ENCODE measurements around the gene VPS72.
"Not testable (repeated sequence)": the region's sequence is repeated elsewhere in the genome, so short reads cannot be mapped to it uniquely, and the experiment has no call there.

The VPS72 gene, protein sequence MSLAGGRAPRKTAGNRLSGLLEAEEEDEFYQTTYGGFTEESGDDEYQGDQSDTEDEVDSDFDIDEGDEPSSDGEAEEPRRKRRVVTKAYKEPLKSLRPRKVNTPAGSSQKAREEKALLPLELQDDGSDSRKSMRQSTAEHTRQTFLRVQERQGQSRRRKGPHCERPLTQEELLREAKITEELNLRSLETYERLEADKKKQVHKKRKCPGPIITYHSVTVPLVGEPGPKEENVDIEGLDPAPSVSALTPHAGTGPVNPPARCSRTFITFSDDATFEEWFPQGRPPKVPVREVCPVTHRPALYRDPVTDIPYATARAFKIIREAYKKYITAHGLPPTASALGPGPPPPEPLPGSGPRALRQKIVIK
- total RNA-seq, result 48.2 to 60.6 reads per million in 2 experiments

DNA sequence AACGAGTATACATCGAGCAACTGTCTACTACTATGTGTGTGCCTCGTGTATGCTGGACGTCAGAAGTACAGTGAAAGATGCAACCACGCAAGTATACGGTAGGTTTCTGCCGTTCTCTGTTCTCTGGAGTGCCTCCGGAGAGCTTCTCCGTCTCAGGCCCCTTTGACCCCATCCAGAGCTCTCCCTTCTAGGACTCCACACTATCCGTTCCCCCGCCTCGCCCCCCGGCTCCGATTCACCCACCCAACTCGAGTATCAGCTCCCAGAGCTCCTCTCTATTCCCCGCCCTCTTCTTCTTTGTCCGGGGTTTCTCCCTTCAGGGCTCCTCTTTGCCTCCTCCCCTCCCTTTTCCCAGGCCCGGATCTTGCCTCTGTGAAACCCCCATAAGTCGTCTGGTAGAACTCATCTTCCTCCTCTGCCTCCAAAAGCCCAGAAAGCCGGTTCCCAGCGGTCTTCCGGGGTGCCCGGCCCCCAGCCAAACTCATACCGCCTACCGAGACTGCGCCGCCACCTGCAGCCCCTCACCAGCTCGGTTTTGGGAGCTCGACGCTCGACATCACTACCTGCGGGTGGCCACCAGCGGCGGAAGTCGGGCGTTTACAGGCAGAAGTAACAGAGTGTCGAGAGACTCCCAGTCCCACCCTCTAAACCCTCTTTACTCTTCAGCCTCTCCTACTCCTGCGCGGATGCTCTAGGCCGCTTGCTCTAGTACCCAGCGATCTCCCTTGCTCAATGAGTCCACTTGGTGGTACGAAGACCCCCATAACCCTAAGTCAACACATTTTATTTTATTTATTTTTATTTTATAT lies at the start of gene VPS72:
VPS72 (minus strand) TSS at position 561 of the 809 bp plus-strand sequence; CDS start at position 485, 76 bp downstream.
- DNase-seq (ENCODE audit: low read depth), result peak; percentile 82

DNA sequence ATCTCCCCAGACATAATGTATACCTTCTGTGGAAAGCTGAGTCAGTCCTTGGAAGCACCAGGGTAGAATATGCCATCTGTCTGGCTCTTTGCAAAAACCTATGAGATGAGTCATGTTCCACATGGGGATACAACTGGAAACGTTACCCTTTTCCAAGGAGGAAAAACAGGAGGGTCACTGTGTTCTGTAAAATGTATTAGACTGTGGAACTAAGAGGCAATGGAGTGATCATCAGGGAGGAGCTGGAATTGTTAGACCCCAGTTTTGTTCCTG lies 48.4 kb upstream of the VPS72 start:
- DNase-seq (ENCODE audit: low read depth), result no peak

DNA sequence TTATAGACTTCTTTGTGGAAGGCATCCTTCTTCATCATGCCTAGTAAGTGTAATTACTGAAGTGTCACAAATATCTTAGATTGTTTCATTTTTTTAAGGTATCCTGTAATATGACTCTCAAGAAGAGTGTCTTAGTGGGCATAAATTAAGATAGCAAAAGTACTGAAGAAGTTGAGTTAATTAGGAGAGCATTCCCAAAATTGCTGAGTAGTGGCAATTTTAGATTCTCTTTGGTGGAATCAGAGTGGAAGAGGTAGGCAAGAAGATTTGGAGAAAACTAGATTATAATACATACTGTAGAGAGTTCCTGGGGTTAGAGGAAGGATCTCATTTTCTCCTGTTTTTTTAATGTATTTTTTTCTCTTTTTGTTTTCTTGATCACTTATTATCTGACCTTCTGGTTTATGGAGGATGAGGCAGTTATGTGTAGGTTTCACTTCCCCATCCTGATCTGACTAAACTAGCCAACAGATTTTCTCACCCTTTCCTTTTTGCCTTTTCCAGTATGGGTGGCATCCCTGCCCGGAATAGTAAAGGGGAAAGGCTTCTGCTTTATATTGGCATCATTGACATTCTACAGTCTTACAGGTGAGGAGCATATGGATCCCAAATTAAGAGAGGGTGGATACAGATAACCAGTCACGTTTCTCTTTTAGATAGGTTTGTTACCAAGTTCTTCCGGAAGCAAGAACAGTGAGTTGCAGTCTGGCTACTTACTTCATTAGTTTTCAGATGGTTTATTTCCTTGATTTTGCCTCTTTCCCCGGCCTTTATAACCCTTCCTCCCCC lies 47.9 kb upstream of the VPS72 start:
- DNase-seq (ENCODE audit: low read depth), result no peak

DNA sequence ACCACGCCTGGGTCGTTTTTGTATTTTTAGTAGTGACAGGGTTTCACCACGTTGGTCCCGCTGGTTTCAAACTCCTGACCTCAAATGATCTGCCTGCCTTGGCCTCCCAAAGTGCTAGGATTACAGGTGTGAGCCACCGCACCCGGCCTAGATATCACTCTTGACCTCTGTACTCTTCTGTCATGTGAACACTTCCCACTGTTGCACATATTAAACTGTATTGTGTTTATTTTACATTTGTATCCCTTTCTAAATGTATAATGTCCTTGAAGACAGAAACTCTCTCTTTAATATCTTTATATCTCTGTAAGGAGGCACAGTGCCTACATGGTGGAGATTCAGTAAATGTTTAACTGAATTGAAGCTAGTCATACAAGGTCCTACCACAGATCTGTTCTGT lies 45.2 kb upstream of the VPS72 start:
- DNase-seq (ENCODE audit: low read depth), result no peak

DNA sequence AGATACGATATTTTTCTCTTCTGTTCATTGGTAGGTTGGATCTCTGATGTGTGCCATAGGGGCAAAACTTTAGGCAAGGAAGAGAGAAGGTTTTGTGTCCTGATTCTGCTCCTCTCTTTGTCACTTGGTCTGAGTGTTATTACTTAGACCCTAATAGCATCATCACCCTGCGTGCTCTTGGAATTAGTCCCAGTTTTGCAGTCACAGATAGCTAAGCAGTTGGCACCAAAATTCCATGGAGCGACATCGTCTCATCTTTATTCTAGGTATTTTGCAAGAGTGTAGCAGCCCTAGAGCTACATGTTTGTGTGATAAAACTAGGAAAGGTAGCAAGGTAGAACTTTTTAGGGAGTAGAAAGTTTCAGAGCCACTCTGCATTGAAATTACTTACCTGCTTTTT lies 32.1 kb upstream of the VPS72 start:
- no peak for DNase-seq (ENCODE audit: low read depth)

DNA sequence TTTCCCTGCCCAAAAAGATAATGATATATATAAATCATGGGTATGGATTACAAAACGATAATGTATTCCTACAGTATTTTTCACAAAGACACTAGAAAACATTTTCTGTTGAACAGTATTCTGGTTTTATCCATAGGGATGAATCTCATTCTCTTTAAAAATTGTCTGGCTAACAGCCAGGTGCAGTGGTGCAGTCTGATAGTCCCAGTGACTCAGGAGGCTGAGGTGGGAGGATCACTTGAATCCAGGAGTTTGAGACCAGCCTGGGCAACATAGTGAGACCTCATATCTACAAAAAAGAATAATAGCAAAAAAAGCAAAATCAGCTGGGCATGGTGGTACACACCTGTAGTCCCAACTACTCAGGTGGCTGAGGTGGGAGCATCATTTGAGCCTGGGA lies 31.6 kb upstream of the VPS72 start:
- no peak for DNase-seq (ENCODE audit: low read depth)

DNA sequence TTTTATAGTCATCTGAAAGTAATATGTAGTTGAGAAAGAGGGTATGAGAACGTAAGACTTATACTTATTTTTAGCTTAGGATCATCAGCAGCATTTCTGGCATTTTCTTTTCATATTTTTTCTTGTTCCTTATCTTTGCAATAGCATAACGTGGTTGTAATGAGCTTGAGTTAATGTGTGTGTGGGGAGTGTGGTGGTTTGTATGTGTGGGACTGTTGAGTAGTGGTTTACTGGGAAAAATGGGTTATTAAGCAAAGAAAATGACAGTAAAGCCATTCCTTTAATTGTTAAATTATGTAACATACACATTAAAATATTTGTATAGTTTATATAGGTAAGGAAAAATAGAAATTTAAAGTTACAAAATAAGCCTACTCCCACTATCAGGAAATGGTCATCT lies 23.6 kb upstream of the VPS72 start:
- no peak for DNase-seq (ENCODE audit: low read depth)

DNA sequence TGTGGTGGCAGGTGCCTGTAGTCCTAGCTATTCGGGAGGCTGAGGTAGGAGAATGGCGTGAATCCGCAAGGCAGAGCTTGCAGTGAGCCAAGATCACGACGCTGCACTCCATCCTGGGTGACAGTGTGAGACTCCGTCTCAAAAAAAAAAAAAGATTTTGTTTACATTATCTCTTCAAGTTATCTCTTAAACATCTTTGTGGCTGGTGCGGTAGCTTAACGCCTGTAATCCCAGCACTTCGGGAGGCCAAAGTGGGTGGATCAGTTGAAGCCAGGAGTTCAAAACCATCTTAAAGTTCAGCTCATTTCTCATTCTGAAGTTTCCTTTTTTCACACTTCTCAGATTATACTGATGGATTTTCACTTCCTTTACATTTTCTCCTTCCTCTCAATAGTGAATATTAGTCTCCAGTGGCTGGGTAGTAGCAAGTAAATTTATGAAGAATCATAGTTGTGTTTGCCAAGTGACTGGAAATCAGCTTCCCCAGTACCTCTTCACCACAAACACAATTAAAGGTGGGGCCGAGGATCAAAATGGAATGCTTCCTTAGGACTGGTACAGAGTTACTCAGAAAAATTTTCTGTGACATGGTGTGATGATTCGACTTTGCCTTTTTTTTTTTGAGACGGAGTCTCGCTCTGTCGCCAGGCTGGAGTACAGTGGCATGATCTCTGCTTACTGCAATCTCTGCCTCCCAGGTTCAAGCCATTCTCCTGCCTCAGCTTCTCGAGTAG lies 22.1 kb upstream of the VPS72 start:
- DNase-seq (ENCODE audit: low read depth), result no peak

DNA sequence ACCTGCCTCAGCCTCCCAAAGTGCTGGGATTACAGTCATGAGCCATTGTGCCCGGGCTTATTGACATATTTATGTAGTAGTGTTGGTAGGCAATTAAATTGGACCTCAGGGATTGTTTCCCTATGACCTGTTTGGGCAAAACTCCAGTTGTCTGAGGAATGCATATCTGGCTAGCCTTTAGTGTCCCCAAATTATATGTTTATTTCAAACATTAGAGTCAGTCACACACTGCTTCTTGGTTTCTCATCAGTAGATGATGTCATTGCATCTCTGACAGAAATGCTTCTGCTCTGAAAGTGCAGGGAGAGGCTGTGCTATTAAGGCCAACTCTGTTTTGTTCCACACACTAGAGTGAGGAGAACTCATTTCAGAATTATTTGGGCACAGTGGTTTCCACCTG lies 20.8 kb upstream of the VPS72 start:
- DNase-seq (ENCODE audit: low read depth), result no peak

DNA sequence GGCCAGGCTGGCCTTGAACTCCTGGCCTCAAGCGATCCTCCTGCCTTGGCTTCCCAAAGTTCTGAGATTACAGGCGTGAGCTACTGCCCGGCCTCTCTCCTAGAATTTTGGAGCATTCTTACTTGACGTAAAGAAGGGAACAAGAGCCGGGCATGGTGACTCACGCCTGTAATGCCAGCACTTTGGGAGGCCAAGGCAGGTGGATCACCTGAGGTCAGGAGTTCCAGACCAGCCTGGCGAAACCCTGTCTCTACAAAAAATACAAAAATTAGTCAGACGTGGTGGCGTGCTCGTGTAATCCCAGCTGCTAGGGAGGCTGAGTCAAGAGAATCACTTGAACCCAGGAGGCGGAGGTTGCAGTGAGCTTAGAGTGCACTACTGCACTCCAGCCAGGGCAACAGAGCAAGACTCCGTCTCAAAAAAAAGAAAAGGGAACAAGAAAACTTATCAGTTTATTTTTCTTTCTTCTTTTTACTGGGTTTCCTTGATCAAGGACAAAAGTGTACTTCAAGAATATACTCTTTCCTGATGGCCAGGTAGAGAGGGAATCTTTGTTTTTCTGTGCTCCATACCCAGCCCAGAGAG lies 15.5 kb upstream of the VPS72 start:
- DNase-seq (ENCODE audit: low read depth), result not testable (repeated sequence)

DNA sequence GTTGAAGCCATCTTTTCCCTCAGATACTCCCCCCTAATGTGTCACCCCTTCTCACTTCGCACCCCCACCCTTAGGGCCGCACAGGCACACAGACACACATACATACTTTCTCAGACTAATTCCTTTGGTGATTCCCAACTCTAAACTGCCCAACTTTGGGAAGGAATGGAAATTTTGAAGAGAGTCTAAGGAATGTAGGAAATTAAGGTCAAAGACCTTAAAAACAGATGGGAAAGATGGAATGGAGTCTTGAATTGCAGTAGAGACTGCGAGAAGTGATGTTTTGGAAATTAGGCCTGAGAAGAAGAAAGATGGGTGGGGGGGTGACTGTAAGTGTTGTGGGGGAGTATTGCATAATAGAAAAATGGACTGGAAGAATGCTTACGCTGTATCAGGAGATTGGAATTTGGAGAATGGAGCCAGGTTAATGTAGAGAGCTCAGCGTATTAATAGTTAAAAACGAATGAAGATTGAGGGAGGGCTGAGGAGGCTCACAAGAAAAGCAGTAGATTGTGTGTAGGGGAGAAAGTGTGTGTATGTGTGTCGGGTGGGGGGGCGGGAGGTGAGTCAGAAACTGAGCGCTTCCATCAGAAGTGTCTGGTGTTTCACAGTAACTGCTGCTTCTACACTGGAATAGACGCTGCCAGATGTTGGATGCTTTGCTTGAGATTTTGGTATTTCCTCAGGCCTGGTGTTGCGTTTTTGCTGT lies 10.0 kb upstream of the VPS72 start:
- no peak for DNase-seq (ENCODE audit: low read depth)

DNA sequence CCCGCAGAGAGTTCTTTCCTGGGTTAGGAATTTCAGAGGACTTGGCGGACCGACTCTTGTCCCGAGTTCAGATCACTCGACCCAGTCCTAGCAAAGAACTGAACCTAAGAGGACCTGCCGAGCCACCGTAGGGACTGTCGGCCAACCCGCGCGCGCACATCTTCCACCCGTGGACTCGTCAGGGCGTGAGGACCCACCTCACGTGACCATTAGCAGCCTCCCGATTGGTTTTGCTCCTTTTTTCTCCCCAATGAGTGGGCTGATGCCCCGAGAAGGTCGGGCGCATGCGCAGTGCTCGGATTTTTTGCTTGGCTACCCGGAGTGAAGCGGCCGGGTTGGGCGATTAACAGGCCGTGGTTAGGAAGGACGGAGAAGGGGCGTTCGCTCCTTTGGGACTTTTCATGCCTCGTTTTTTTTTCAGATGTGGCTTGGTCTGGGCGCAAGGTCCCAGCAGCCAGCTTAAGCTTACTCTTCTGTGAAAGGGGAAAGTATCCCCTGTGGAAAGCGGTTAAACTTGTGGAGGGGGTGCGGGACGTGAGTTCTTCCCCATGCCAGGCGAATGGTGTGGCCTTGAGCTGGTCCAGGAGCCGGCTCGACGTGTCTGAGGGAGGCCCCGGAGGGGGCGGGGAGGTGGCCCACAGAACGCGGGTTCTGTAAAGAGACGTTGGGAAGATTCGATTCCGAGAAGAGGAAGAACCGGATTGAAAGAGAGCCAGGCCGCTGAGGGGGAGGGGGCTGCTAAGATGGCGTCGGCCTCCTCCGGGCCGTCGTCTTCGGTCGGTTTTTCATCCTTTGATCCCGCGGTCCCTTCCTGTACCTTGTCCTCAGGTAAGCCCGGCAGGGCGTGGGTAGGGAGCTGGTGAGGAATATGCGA lies 8.5 kb upstream of the VPS72 start, which contains the start of gene PIP5K1A:
PIP5K1A (plus strand) TSS at position 299 of the 874 bp plus-strand sequence; CDS start at position 744, 445 bp downstream.
- DNase-seq (ENCODE audit: low read depth), result peak; percentile 99

DNA sequence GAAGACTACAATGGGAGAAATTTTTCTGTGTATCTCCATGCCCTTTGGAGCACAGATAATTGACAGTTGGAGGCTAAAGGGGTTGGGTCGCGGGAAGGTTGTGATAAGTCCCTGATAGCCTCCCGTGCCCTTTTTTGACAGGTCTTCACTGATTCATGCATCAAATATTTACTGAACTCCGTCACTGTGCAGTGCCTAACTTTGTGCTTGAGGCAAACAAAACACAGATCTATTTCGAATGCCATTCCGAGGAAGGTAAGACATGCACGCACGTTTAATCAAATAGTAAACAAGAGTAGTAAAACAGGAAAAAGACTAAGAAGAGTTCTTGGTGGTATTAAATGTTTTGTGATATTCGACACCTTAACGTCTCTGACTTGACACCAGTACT lies 7.9 kb upstream of the VPS72 start:
- DNase-seq (ENCODE audit: low read depth), result no peak

DNA sequence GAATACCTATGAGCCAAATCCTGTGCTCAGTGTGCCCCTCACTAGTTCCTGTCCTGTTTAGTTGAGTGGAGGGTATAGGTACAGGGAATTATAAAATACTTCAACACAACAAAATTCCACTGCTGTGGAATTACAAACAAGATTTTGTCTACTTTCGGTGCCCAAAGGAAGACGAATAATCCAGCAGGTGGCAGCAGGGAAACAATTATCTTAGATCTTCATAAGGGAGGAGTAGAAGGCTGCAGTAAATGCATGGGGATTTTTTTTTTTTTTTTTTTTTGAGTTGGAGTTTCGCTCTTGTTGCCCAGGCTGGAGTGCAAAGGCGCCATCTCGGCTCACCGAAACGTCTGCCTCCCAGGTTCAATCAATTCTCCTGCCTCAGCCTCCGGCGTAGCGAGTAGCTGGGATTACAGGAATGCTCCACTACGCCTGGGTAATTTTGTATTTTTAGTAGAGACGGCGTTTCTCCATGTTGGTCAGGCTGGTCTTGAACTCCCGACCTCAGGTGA lies 6.3 kb upstream of the VPS72 start:
- peak; percentile 43 for DNase-seq (ENCODE audit: low read depth)

DNA sequence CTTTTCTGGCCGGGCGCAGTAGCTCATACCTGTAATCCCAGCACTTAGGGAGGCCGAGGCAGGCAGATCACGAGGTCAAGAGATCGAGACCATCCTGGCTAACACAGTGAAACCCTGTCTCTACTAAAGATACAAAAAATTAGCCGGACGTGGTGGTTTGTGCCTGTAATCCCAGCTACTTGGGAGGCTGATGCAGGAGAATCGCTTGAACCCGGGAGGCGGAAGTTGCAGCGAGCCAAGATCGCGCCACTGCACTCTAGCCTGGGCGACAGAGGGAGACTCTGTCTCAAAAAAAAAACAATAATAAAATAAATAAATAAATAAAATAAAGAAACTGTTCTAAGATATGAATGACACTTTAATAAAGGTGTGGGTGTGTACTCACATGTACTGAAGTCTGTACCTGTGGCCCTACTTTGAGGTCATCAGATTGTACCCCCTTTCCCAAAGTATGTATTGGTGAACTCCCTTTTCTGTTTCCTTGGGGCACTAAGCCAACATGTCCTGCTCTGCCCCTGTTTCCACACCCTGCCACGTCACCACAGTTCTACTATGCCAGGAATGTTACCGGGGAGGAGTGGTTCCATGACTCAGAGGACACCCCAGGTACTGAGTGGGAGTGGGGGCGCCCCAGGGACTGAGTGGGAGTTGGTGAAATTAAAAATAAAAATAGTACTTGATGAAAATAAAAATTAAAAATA lies 5.0 kb upstream of the VPS72 start:
- DNase-seq (ENCODE audit: low read depth), result not testable (repeated sequence)

DNA sequence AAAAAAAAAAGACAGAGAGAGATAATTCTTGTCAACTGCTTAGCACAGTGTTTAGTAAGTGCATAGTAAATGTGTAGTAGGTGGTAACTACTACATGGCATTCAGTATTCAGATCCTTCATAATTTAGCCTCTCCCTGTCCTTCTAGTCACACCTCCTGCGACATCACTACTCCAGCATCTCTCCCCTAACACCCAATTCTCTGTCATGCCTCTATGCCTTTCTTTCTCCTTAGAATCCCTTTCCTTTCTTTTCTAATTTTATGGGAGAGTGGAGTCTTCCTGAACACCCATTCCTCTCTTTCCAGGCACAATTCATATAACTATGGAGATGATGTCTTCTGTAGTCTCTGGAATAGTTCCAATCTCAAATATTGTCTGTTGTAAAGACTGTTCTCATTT lies 3.9 kb upstream of the VPS72 start:
- DNase-seq (ENCODE audit: low read depth), result no peak

DNA sequence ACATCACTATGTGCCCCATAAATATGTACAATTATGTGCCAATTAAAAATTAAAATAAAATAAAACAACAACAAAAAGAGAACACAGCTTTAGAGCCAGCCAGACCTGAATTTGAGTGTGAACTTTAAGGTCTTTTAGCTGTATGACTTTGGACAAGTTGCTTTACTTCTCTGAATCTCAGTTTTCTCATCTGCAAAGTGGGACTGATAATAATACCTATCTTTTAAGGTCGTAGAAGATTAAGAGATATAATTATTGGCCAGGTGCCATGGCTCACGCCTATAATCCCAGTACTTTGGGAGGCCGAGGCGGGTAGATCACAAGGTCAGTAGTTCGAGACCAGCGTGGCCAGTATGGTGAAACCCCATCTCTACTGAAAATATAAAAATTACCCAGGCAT lies 3.3 kb upstream of the VPS72 start:
- no peak for DNase-seq (ENCODE audit: low read depth)

DNA sequence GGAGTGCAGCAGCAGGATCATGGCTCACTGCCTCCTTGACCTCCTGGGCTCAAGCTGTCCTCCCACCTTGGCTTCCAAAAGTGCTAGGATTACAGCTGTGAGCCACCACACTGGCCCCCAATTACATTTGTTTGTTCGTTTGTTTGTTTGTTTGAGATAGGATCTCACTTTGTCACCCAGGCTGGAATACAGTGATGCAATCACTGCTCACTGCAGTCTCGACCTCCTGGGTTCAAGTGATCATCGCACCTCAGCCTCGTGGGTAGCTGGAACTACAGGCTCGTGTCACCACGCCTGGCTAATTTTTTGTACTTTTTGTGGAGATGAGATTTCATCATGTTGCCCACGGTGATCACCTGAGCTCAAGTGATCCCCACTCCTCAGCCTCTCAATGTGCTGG lies 2.0 kb upstream of the VPS72 start:
- DNase-seq (ENCODE audit: low read depth), result no peak

DNA sequence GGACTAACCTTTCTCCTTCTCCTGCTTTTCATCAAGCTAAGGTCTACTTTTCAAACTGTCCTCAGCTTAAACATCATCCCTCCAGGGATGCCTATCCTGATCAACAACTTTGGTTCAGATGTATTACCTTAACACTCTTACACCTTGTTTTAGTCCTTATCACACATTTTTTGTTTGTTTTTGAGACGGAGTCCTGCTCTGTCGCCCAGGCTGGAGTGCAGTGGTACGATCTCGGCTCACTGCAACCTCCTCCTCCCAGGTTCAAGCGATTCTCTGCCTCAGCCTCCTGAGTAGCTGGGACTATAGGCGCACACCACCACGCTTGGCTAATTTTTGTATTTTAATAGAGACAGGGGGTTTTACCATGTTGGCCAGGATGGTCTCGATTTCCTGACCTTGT lies 1.3 kb downstream of the VPS72 start:
- not testable (repeated sequence) for DNase-seq (ENCODE audit: low read depth)
